ENCODE data around the gene TARS3. TPM values are rescaled to one million over a fixed set of nuclear protein-coding genes. Genes with fewer than 3 reads are reported as not detected.
A peak's percentile ranks its signal among the peaks of the same experiment; 100 is the strongest.
"Not testable (repeated sequence)": the region's sequence is repeated elsewhere in the genome, so short reads cannot be mapped to it uniquely, and the experiment has no call there.

The TARS3 gene
- total and polyA plus RNA-seq, 7 experiments from 2014 or later: 10.2 to 42.6 (median 22.7) TPM

GRCh38 chr15:101764669-101765339 is 40.5 kb upstream of the TARS3 start:
- H3K4me3 ChIP-seq (ENCODE audit: low read length); POLR2A ChIA-PET; H3K36me3 Mint-ChIP-seq; H3K4me1 Mint-ChIP-seq; H3K27ac Mint-ChIP-seq; H3K27ac ChIP-seq (ENCODE audit: low read depth, low read length); H3K27me3 ChIP-seq (ENCODE audit: control insufficient read depth in 2 of 2, insufficient read depth in 2 of 2, low read length in 2 of 2); H3K9me3 Mint-ChIP-seq; H3K9me3 ChIP-seq (ENCODE audit: control insufficient read depth in 2 of 3, low read length in 3 of 3); H3K36me3 ChIP-seq (ENCODE audit: control insufficient read depth in 2 of 3, insufficient read depth in 3 of 3, low read length in 3 of 3); intact Hi-C loops (cut with micrococcal nuclease); H3K27me3 Mint-ChIP-seq; H3K4me1 ChIP-seq (ENCODE audit: control insufficient read depth in 2 of 2, insufficient read depth in 2 of 2, low read length in 2 of 2); CTCF ChIA-PET; DNase-seq; H3K4me3 Mint-ChIP-seq; ATAC-seq: not testable (repeated sequence)

GRCh38 chr15:101746716-101747082 is 22.4 kb upstream of the TARS3 start:
- H3K4me1 ChIP-seq (ENCODE audit: control insufficient read depth in 2 of 2, insufficient read depth in 2 of 2, low read length in 2 of 2); H3K36me3 Mint-ChIP-seq; H3K27ac Mint-ChIP-seq; CTCF ChIA-PET; H3K4me3 ChIP-seq (ENCODE audit: low read length); H3K9me3 Mint-ChIP-seq; DNase-seq; ATAC-seq; H3K27me3 Mint-ChIP-seq; H3K36me3 ChIP-seq (ENCODE audit: control insufficient read depth in 2 of 3, insufficient read depth in 3 of 3, low read length in 3 of 3); H3K27me3 ChIP-seq (ENCODE audit: control insufficient read depth in 2 of 2, insufficient read depth in 2 of 2, low read length in 2 of 2); H3K27ac ChIP-seq (ENCODE audit: low read depth, low read length); H3K9me3 ChIP-seq (ENCODE audit: control insufficient read depth in 2 of 3, low read length in 3 of 3): not testable (repeated sequence)
- intact Hi-C loops (cut with micrococcal nuclease): loop anchor here in 1 of 2 donors (1.0 kb wide), 1 partner anchor 22 kb away; the partner anchor contains the start of gene TARS3
- Mint-ChIP-seq H3K4me3 (peak overlapping the region in 7 of 10 donors; percentile 35 to 82 (median 69)), H3K4me1 (peaks cover 3 to 14% (median 11%) of the 10 kb centered on the region in 7 donors)
- POLR2A ChIA-PET: interaction anchor here (0.7 to 1.3 kb wide), 2 partner anchors 23 to 95 kb away, joined by 3 read pairs; partner anchors contain the start of gene TARS3

- ATAC-seq; H3K27ac Mint-ChIP-seq; H3K9me3 ChIP-seq (ENCODE audit: control insufficient read depth in 2 of 3, low read length in 3 of 3); H3K36me3 ChIP-seq (ENCODE audit: control insufficient read depth in 2 of 3, insufficient read depth in 3 of 3, low read length in 3 of 3); H3K27me3 Mint-ChIP-seq; H3K27ac ChIP-seq (ENCODE audit: low read depth, low read length); CTCF ChIA-PET; H3K4me3 Mint-ChIP-seq; H3K4me3 ChIP-seq (ENCODE audit: low read length); H3K9me3 Mint-ChIP-seq; H3K36me3 Mint-ChIP-seq; H3K4me1 ChIP-seq (ENCODE audit: control insufficient read depth in 2 of 2, insufficient read depth in 2 of 2, low read length in 2 of 2); POLR2A ChIA-PET; DNase-seq; intact Hi-C loops (cut with micrococcal nuclease); H3K27me3 ChIP-seq (ENCODE audit: control insufficient read depth in 2 of 2, insufficient read depth in 2 of 2, low read length in 2 of 2); H3K4me1 Mint-ChIP-seq: not testable (repeated sequence)
These were observed 10.6 kb upstream of the TARS3 start for GRCh38 chr15:101734837-101735236.

GRCh38 chr15:101733545-101733944 is 9.3 kb upstream of the TARS3 start:
- Histone ChIP-seq H3K4me1 (ENCODE audit: control insufficient read depth in 2 of 2, insufficient read depth in 2 of 2, low read length in 2 of 2) (no peaks in the 10 kb centered on the region), H3K9me3 (ENCODE audit: control insufficient read depth in 2 of 3, low read length in 3 of 3) (no peaks in the 10 kb centered on the region), H3K4me3 (ENCODE audit: low read length) (no peak overlapping the region), H3K27me3 (ENCODE audit: control insufficient read depth in 2 of 2, insufficient read depth in 2 of 2, low read length in 2 of 2) (no peaks in the 10 kb centered on the region), H3K27ac (ENCODE audit: low read depth, low read length) (no peak overlapping the region), H3K36me3 (ENCODE audit: control insufficient read depth in 2 of 3, insufficient read depth in 3 of 3, low read length in 3 of 3) (no peaks in the 10 kb centered on the region)
- POLR2A ChIA-PET: no interaction called here
- Mint-ChIP-seq H3K4me1 (peaks cover 0 to 1% (median 0%) of the 10 kb centered on the region in 7 donors), H3K27ac (peak overlapping the region in 1 of 9 donors; percentile 28), H3K36me3 (peaks cover 0 to 13% (median 2%) of the 10 kb centered on the region in 5 donors), H3K27me3 (no peaks in the 10 kb centered on the region), H3K9me3 (no peaks in the 10 kb centered on the region), H3K4me3 (no peak overlapping the region)
- DNase-seq (no peak), ATAC-seq (no peak)
- CTCF ChIA-PET: no interaction called here
- intact Hi-C loops (cut with micrococcal nuclease): no loop called here

GRCh38 chr15:101732772-101733171 is 8.5 kb upstream of the TARS3 start:
- Mint-ChIP-seq H3K27ac (peak overlapping the region in 1 of 9 donors; percentile 3), H3K4me3 (no peak overlapping the region), H3K4me1 (peaks cover 0 to 1% (median 0%) of the 10 kb centered on the region in 7 donors), H3K27me3 (no peaks in the 10 kb centered on the region), H3K36me3 (peaks cover 0 to 13% (median 2%) of the 10 kb centered on the region in 5 donors), H3K9me3 (no peaks in the 10 kb centered on the region)
- H3K27me3 ChIP-seq (ENCODE audit: control insufficient read depth in 2 of 2, insufficient read depth in 2 of 2, low read length in 2 of 2): no peaks in the 10 kb centered on the region
- intact Hi-C loops (cut with micrococcal nuclease): no loop called here
- CTCF ChIA-PET: no interaction called here
- POLR2A ChIA-PET: no interaction called here
- H3K4me1 ChIP-seq (ENCODE audit: control insufficient read depth in 2 of 2, insufficient read depth in 2 of 2, low read length in 2 of 2): no peaks in the 10 kb centered on the region
- H3K4me3 ChIP-seq (ENCODE audit: low read length): no peak overlapping the region
- no peaks in the 10 kb centered on the region for H3K36me3 ChIP-seq (ENCODE audit: control insufficient read depth in 2 of 3, insufficient read depth in 3 of 3, low read length in 3 of 3)
- no peak overlapping the region for H3K27ac ChIP-seq (ENCODE audit: low read depth, low read length)
- ATAC-seq (no peak), DNase-seq (no peak)
- no peaks in the 10 kb centered on the region for H3K9me3 ChIP-seq (ENCODE audit: control insufficient read depth in 2 of 3, low read length in 3 of 3)

GRCh38 chr15:101731746-101732145 is 7.5 kb upstream of the TARS3 start:
- DNase-seq (no peak), ATAC-seq (no peak)
- Histone ChIP-seq H3K36me3 (ENCODE audit: control insufficient read depth in 2 of 3, insufficient read depth in 3 of 3, low read length in 3 of 3) (no peaks in the 10 kb centered on the region), H3K27ac (ENCODE audit: low read depth, low read length) (no peak overlapping the region), H3K4me1 (ENCODE audit: control insufficient read depth in 2 of 2, insufficient read depth in 2 of 2, low read length in 2 of 2) (no peaks in the 10 kb centered on the region), H3K9me3 (ENCODE audit: control insufficient read depth in 2 of 3, low read length in 3 of 3) (no peaks in the 10 kb centered on the region), H3K27me3 (ENCODE audit: control insufficient read depth in 2 of 2, insufficient read depth in 2 of 2, low read length in 2 of 2) (no peaks in the 10 kb centered on the region), H3K4me3 (ENCODE audit: low read length) (no peak overlapping the region)
- ChIA-PET POLR2A (no interaction called here), CTCF (no interaction called here)
- peaks cover 0 to 9% (median 0%) of the 10 kb centered on the region in 5 donors for H3K36me3 Mint-ChIP-seq
- H3K4me3 Mint-ChIP-seq: no peak overlapping the region
- no peaks in the 10 kb centered on the region for H3K9me3 Mint-ChIP-seq
- no peak overlapping the region for H3K27ac Mint-ChIP-seq
- intact Hi-C loops (cut with micrococcal nuclease): no loop called here
- H3K4me1 Mint-ChIP-seq: peaks cover 0 to 1% (median 0%) of the 10 kb centered on the region in 7 donors
- no peaks in the 10 kb centered on the region for H3K27me3 Mint-ChIP-seq

GRCh38 chr15:101727186-101727585 is 2.9 kb upstream of the TARS3 start:
- Histone ChIP-seq H3K4me1 (ENCODE audit: control insufficient read depth in 2 of 2, insufficient read depth in 2 of 2, low read length in 2 of 2) (peaks cover 5 to 8% of the 10 kb centered on the region in 2 donors), H3K27ac (ENCODE audit: low read depth, low read length) (no peak overlapping the region), H3K36me3 (ENCODE audit: control insufficient read depth in 2 of 3, insufficient read depth in 3 of 3, low read length in 3 of 3) (peaks cover 0 to 4% (median 0%) of the 10 kb centered on the region in 3 experiments), H3K27me3 (ENCODE audit: control insufficient read depth in 2 of 2, insufficient read depth in 2 of 2, low read length in 2 of 2) (no peaks in the 10 kb centered on the region), H3K9me3 (ENCODE audit: control insufficient read depth in 2 of 3, low read length in 3 of 3) (no peaks in the 10 kb centered on the region), H3K4me3 (ENCODE audit: low read length) (no peak overlapping the region)
- Mint-ChIP-seq H3K4me3 (no peak overlapping the region), H3K9me3 (no peaks in the 10 kb centered on the region), H3K4me1 (peaks cover 7 to 16% (median 13%) of the 10 kb centered on the region in 7 donors), H3K36me3 (peaks cover 0 to 11% (median under 1%) of the 10 kb centered on the region in 5 donors), H3K27me3 (peaks cover 0 to 3% (median 0%) of the 10 kb centered on the region in 5 donors), H3K27ac (no peak overlapping the region)
- ChIA-PET POLR2A (interaction anchor here (1.0 kb wide), 1 partner anchor 10 kb away, joined by 3 read pairs; no protein-coding TSS in a partner anchor), CTCF (no interaction called here)
- no peak for DNase-seq
- intact Hi-C loops (cut with micrococcal nuclease): loop anchor here in 1 of 2 donors (10.0 kb wide), 2 partner anchors 1122 to 1802 kb away; partner anchors contain the start of genes ASB7 and LINS1
- ATAC-seq: no peak
